Measurements from ENCODE around the gene CDC42BPG.

DNA sequence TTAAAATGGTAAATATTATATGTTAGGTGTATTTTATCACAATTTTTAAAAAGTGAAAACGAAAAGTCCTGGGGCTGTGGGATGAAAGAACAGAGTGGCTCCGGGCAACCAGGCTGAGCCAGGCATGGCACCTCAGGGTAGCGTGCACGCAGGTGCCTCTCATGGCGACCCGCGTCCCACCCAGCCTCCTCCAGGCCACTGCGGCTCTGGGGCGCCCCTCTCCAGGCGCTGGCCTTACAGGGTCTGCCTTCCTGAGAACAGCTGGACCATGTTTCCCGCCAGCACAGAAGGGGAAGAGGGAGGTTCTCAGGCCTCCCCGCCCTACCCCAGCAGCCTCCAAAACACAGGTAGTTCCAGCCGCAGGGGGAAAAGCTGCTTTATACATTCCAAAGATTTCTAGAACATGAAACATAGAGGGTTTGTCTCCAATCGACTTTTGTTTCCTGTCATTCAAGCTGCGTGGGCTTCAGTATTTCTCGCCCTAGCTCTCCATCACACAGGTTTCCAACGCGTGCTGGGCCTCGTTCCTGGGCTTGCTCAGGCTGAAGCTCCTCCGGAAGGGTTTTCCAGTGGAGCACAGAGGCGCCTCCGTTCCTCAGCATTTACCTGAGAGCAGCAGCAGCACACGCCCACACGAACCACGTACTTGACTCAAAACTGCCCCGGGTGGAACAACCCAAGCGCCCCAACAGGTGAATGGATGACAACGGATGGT, 23.5 kb upstream of the CDC42BPG start:
- TF ChIP-seq POLR2A (IDR thresholded peaks at IDR 0.05; ENCODE audit: control extremely low read depth in 1 of 2, low read depth in 2 of 2, low read length in 2 of 2) = no peak
- TF ChIP-seq NRF1 (IDR thresholded peaks at IDR 0.05; ENCODE audit: low read depth, low read length) = no peak
- TF ChIP-seq GTF2F1 (IDR thresholded peaks at IDR 0.05; ENCODE audit: borderline replicate concordance, low read depth, low read length) = no peak
- no peak for TF ChIP-seq SIX5 (IDR thresholded peaks at IDR 0.05; ENCODE audit: low read depth, low read length)
- TF ChIP-seq TAF1 (IDR thresholded peaks at IDR 0.05; ENCODE audit: low read depth, low read length) = no peak
- TF ChIP-seq, protein P1, sequence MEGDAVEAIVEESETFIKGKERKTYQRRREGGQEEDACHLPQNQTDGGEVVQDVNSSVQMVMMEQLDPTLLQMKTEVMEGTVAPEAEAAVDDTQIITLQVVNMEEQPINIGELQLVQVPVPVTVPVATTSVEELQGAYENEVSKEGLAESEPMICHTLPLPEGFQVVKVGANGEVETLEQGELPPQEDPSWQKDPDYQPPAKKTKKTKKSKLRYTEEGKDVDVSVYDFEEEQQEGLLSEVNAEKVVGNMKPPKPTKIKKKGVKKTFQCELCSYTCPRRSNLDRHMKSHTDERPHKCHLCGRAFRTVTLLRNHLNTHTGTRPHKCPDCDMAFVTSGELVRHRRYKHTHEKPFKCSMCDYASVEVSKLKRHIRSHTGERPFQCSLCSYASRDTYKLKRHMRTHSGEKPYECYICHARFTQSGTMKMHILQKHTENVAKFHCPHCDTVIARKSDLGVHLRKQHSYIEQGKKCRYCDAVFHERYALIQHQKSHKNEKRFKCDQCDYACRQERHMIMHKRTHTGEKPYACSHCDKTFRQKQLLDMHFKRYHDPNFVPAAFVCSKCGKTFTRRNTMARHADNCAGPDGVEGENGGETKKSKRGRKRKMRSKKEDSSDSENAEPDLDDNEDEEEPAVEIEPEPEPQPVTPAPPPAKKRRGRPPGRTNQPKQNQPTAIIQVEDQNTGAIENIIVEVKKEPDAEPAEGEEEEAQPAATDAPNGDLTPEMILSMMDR (IDR thresholded peaks at IDR 0.05; ENCODE audit: control extremely low read depth in 1 of 3, insufficient read depth in 1 of 3, low read depth in 1 of 3, low read length in 3 of 3) = no peak
- TF ChIP-seq MAFK (IDR thresholded peaks at IDR 0.05; ENCODE audit: low read depth, low read length) = no peak
- no peak for TF ChIP-seq GABPA (IDR thresholded peaks at IDR 0.05; ENCODE audit: borderline replicate concordance, insufficient read depth, low read length)
- TF ChIP-seq KDM1A (IDR thresholded peaks at IDR 0.05; ENCODE audit: borderline replicate concordance, low read length) = no peak
- TF ChIP-seq, protein P2, sequence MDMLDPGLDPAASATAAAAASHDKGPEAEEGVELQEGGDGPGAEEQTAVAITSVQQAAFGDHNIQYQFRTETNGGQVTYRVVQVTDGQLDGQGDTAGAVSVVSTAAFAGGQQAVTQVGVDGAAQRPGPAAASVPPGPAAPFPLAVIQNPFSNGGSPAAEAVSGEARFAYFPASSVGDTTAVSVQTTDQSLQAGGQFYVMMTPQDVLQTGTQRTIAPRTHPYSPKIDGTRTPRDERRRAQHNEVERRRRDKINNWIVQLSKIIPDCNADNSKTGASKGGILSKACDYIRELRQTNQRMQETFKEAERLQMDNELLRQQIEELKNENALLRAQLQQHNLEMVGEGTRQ (IDR thresholded peaks at IDR 0.05; ENCODE audit: low read length) = no peak
- TF ChIP-seq, protein P3, sequence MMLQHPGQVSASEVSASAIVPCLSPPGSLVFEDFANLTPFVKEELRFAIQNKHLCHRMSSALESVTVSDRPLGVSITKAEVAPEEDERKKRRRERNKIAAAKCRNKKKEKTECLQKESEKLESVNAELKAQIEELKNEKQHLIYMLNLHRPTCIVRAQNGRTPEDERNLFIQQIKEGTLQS (IDR thresholded peaks at IDR 0.05; ENCODE audit: insufficient read depth, low read depth, low read length) = no peak
- TF ChIP-seq EP300 (IDR thresholded peaks at IDR 0.05; ENCODE audit: borderline replicate concordance in 1 of 2, low read depth in 2 of 2, low read length in 2 of 2) = no peak
